Measurements from ENCODE around the gene ZNF862. TPM values are rescaled to one million over a fixed set of nuclear protein-coding genes. Genes with fewer than 3 reads are reported as not detected.

Gene ZNF862
- total and polyA plus RNA-seq, 2 of the 13 experiments (the other 11 are each of a cell fraction or from before 2014, with no cell fraction given), result 0.89 to 2.0 TPM

DNA sequence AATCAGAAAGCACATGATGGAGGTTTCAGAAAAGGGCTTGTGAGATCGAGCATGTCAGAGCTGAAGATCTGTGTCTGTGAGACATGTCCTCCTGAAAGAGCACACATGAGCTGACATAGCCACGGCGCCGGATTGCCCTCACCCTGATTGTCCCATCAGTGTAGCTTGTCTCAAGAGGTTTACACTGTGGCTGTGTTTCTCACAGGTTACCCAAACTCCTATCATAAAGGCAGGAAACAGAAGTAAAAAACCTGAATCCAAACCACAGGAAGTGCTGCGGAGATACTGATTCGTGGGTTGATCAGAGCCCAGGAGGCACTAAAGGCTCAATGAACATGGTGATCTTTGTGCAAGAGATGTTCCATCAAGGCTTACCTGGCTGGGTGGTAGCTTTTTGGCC is 31.7 kb downstream of the ZNF862 start:
- FAIRE-seq, result no peak

DNA sequence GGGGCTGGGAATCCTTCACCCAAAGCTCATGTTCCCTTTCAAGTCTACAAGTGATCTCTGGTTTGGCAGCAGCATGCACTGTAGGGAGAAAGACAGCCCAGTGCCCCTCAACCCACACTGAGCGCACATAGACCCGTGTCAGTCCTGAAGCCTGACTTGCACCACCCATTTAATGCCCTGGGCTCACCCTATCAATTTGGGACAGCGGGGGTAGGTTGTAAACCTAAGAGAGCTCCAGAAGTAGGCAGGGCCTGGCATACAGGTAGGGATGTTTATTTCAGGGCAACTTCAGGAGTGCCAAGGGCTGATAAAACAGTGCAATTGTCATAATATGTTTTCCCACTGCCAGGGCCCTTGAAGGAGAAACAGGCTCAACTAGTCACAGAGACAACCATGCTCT is 32.1 kb downstream of the ZNF862 start:
- Histone ChIP-seq H3K79me2 (ENCODE audit: insufficient read depth, low read length) (peaks cover 3% of the 10 kb centered on the region), H3K4me2 (ENCODE audit: low read depth, low read length) (no peak overlapping the region), H3K27me3 (ENCODE audit: control insufficient read depth in 1 of 2, insufficient read depth in 2 of 2, low read length in 2 of 2) (no peaks in the 10 kb centered on the region), H3K4me1 (ENCODE audit: insufficient read depth, low read length) (peaks cover 23% of the 10 kb centered on the region), H3K9ac (ENCODE audit: insufficient read depth, low read depth, low read length) (no peak overlapping the region), H3K4me3 (replicated peaks in 1 of 3; ENCODE audit: insufficient read depth in 1 of 3, low read depth in 2 of 3, low read length in 3 of 3) (no peak overlapping the region), H4K20me1 (ENCODE audit: insufficient read depth, low read length) (no peaks in the 10 kb centered on the region), H3K9me3 (ENCODE audit: low read length) (no peaks in the 10 kb centered on the region), H3K27ac (ENCODE audit: extremely low read length, insufficient read depth, low read length) (no peak overlapping the region), H2AFZ (ENCODE audit: low read length) (no peak overlapping the region), H3K36me3 (replicated peaks in 1 of 2; ENCODE audit: control insufficient read depth in 1 of 2, insufficient read depth in 2 of 2, low read length in 2 of 2) (no peaks in the 10 kb centered on the region)
- CTCF ChIA-PET (ENCODE audit: low intra/inter-chr PET ratio, low total read pairs), result no interaction called here
- in situ Hi-C loops (cut with HindIII; ENCODE audit: extremely low pct_ligation_motif_present, low pct_unique_long_range_greater_than_20kb) (loop anchor here (25.0 kb wide), 1 partner anchor 167 kb away; no protein-coding TSS in a partner anchor), intact Hi-C loops (cut with micrococcal nuclease; ENCODE audit: unreplicated experiment) (no loop called here)
- no peak for DNase-seq (ENCODE audit: low spot score)
- 80% methylated on average over 1 of the region's 3 CpGs for WGBS (ENCODE audit: low lambda C conversion rate)
- FAIRE-seq, result no peak
- POLR2A ChIA-PET, result no interaction called here
- BruUV-seq (replicated peaks), result no TSS peak
- no peak for ATAC-seq
- no peak for TF ChIP-seq ZNF180 (CRISPR knock-in tag; IDR thresholded peaks at IDR 0.05; ENCODE audit: borderline replicate concordance, low read depth)
- TF ChIP-seq ZNF337 (CRISPR knock-in tag; IDR thresholded peaks at IDR 0.05; ENCODE audit: borderline replicate concordance, low read depth), result no peak
- TF ChIP-seq ZFX (CRISPR knock-in tag; IDR thresholded peaks at IDR 0.05; ENCODE audit: low read depth), result no peak
- TF ChIP-seq ATAD3A (CRISPR knock-in tag; IDR thresholded peaks at IDR 0.05), result no peak
- no peak for TF ChIP-seq RNF219 (CRISPR knock-in tag; IDR thresholded peaks at IDR 0.05)
- no peak for TF ChIP-seq RBFOX2 (IDR thresholded peaks at IDR 0.05; ENCODE audit: low read depth, low read length)
- no peak for TF ChIP-seq ZNF160 (CRISPR knock-in tag; IDR thresholded peaks at IDR 0.05)
- no peak for TF ChIP-seq MXD4 (CRISPR knock-in tag; IDR thresholded peaks at IDR 0.05)
- TF ChIP-seq ZBTB21 (CRISPR knock-in tag; IDR thresholded peaks at IDR 0.05), result no peak

More for the DNA sequence above, 31.7 kb downstream of the ZNF862 start:
- Histone ChIP-seq H3K9me3 (ENCODE audit: low read length) (no peaks in the 10 kb centered on the region), H4K20me1 (ENCODE audit: insufficient read depth, low read length) (no peaks in the 10 kb centered on the region), H3K9ac (ENCODE audit: insufficient read depth, low read depth, low read length) (no peak overlapping the region), H3K36me3 (replicated peaks in 1 of 2; ENCODE audit: control insufficient read depth in 1 of 2, insufficient read depth in 2 of 2, low read length in 2 of 2) (no peaks in the 10 kb centered on the region), H3K4me2 (ENCODE audit: low read depth, low read length) (no peak overlapping the region), H3K27ac (ENCODE audit: extremely low read length, insufficient read depth, low read length) (no peak overlapping the region), H3K79me2 (ENCODE audit: insufficient read depth, low read length) (no peaks in the 10 kb centered on the region), H3K4me1 (ENCODE audit: insufficient read depth, low read length) (peaks cover 19% of the 10 kb centered on the region), H2AFZ (ENCODE audit: low read length) (no peak overlapping the region), H3K27me3 (ENCODE audit: control insufficient read depth in 1 of 2, insufficient read depth in 2 of 2, low read length in 2 of 2) (no peaks in the 10 kb centered on the region), H3K4me3 (replicated peaks in 1 of 3; ENCODE audit: insufficient read depth in 1 of 3, low read depth in 2 of 3, low read length in 3 of 3) (no peak overlapping the region)
- DNase-seq (ENCODE audit: low spot score) (no peak), ATAC-seq (no peak)
- 87% methylated on average over 6 of the region's 6 CpGs for WGBS (ENCODE audit: low lambda C conversion rate)
- ChIA-PET CTCF (ENCODE audit: low intra/inter-chr PET ratio, low total read pairs) (no interaction called here), POLR2A (no interaction called here)
- TF ChIP-seq FOXK2 (IDR thresholded peaks at IDR 0.05), result no peak
- TF ChIP-seq MLX (CRISPR knock-in tag; IDR thresholded peaks at IDR 0.05), result no peak
- TF ChIP-seq ZNF724P (CRISPR knock-in tag; IDR thresholded peaks at IDR 0.05; ENCODE audit: borderline replicate concordance), result no peak
- no peak for TF ChIP-seq SKI (IDR thresholded peaks at IDR 0.05; ENCODE audit: partially characterized antibody)
- no peak for TF ChIP-seq SRSF1 (optimal IDR thresholded peaks at IDR 0.05; ENCODE audit: low read depth, low read length)
- TF ChIP-seq, protein P1, sequence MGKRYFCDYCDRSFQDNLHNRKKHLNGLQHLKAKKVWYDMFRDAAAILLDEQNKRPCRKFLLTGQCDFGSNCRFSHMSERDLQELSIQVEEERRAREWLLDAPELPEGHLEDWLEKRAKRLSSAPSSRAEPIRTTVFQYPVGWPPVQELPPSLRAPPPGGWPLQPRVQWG (CRISPR knock-in tag; IDR thresholded peaks at IDR 0.05; ENCODE audit: borderline replicate concordance, low read depth), result no peak
- no peak for TF ChIP-seq HMG20B (CRISPR knock-in tag; conservative IDR thresholded peaks at IDR 0.05)
- TF ChIP-seq AGO2 (optimal IDR thresholded peaks at IDR 0.05; ENCODE audit: low read depth, low read length), result no peak
- no peak for TF ChIP-seq MYC (CRISPR knock-in tag; IDR thresholded peaks at IDR 0.05; ENCODE audit: borderline replicate concordance)
- no peak for TF ChIP-seq KLF13 (CRISPR knock-in tag; IDR thresholded peaks at IDR 0.05)
- TF ChIP-seq MTA1 (CRISPR knock-in tag; IDR thresholded peaks at IDR 0.05; ENCODE audit: borderline replicate concordance), result no peak
- TF ChIP-seq PHF5A (CRISPR knock-in tag; IDR thresholded peaks at IDR 0.05; ENCODE audit: low read depth, unreplicated experiment), result no peak
- no peak for TF ChIP-seq SP140L (CRISPR knock-in tag; IDR thresholded peaks at IDR 0.05; ENCODE audit: borderline replicate concordance)
- no peak for TF ChIP-seq ZNF263 (CRISPR knock-in tag; IDR thresholded peaks at IDR 0.05)
- in situ Hi-C loops (cut with HindIII; ENCODE audit: extremely low pct_ligation_motif_present, low pct_unique_long_range_greater_than_20kb) (loop anchor here (25.0 kb wide), 1 partner anchor 167 kb away; no protein-coding TSS in a partner anchor), intact Hi-C loops (cut with micrococcal nuclease; ENCODE audit: unreplicated experiment) (no loop called here)
- BruUV-seq (replicated peaks), result no TSS peak
